Thoracic aorta (tissue), 2 donors: ENCODE results near the gene B4GALT2. TPM values are rescaled to one million over a fixed set of nuclear protein-coding genes. Genes with fewer than 3 reads are reported as not detected.

ENCODE experiments used
- ATAC-seq: fragments of 150-250 bp; one replicate; pipeline ENCODE4 v1.8.0; 2017; ENCODE audit warnings: low read depth; ENCODE audit not compliant: insufficient number of reproducible peaks, low FRiP score
- DNase-seq: peaks from one replicate; pipeline ENCODE4 v3.0.0-alpha.2; 2020; ENCODE audit warnings: low spot score
- H3K27ac ChIP-seq, 2 donors: fragments of 200-600 bp; sonication (generic); 1 replicate in 1 of 2; 2 replicates in 1 of 2; pipeline ENCODE4 v1.5.1; 2016; ENCODE audit warnings: mild to moderate bottlenecking in 2 of 2, moderate library complexity in 2 of 2
- H3K27me3 ChIP-seq: fragments of 200-600 bp; sonication (generic); replicated peaks from 2 replicates; pipeline ENCODE4 v1.6.0; 2016; ENCODE audit warnings: mild to moderate bottlenecking; ENCODE audit not compliant: insufficient read depth
- H3K36me3 ChIP-seq: fragments of 200-600 bp; sonication (generic); one replicate; pipeline ENCODE4 v1.5.1; 2016
- H3K4me1 ChIP-seq, 2 donors: fragments of 200-600 bp; sonication (generic); 1 replicate in 1 of 2; 2 replicates in 1 of 2; pipeline versions ENCODE4 v1.5.1 to v1.6.0; 2016; ENCODE audit warnings: low read depth in 2 of 2, mild to moderate bottlenecking in 1 of 2; ENCODE audit not compliant: control insufficient read depth in 1 of 2
- H3K4me3 ChIP-seq: fragments of 200-600 bp; sonication (generic); 2 replicates; pipeline ENCODE4 v1.5.1; 2016; ENCODE audit warnings: mild to moderate bottlenecking
- H3K9me3 ChIP-seq: fragments of 200-600 bp; sonication (generic); 2 replicates; pipeline ENCODE4 v1.5.1; 2016
- CTCF ChIP-seq: fragments of 200-600 bp; sonication (generic); IDR thresholded peaks from one replicate; pipeline ENCODE4 v1.5.1; 2019; ENCODE audit warnings: antibody characterized with exemption
- total RNA-seq, 2 donors: library from RNA; depleted of rRNA; stranded (reverse); fragments of >200 nt; gene quantifications; one replicate each; pipeline versions ENCODE4 v1.1.0 to v1.2.3, GENCODE V29; 2016

Gene B4GALT2
- total RNA-seq, 2 donors from 2014 or later, result 34.8 to 51.6 TPM

- H3K36me3 ChIP-seq, result no peaks in the 10 kb centered on the region
- no peak overlapping the region for H3K4me3 ChIP-seq
- H3K27ac ChIP-seq, result peak overlapping the region; percentile 66 to 71
- TF ChIP-seq CTCF, result no peak
- H3K27me3 ChIP-seq, result no peaks in the 10 kb centered on the region
- peaks cover 20 to 34% of the 10 kb centered on the region in 2 donors for H3K4me1 ChIP-seq
- H3K9me3 ChIP-seq, result no peaks in the 10 kb centered on the region
- DNase-seq (no peak), ATAC-seq (no peak)
Measured at GRCh38 chr1:44035726-44036408, 56.9 kb downstream of the B4GALT2 start.

- ATAC-seq (peak; percentile 51), DNase-seq (peak; percentile 37)
- H3K4me1 ChIP-seq, result peaks cover 18 to 31% of the 10 kb centered on the region in 2 donors
- H3K36me3 ChIP-seq, result no peaks in the 10 kb centered on the region
- H3K27ac ChIP-seq, result peak overlapping the region; percentile 66 to 71
- TF ChIP-seq CTCF, result peak; percentile 85
- no peaks in the 10 kb centered on the region for H3K27me3 ChIP-seq
- no peak overlapping the region for H3K4me3 ChIP-seq
- no peaks in the 10 kb centered on the region for H3K9me3 ChIP-seq
Measured at GRCh38 chr1:44036409-44037139, 57.6 kb downstream of the B4GALT2 start.

GRCh38 chr1:44037154-44037553, 58.1 kb downstream of the B4GALT2 start:
- peaks cover 13 to 25% of the 10 kb centered on the region in 2 donors for H3K4me1 ChIP-seq
- ATAC-seq, result no peak
- peak overlapping the region in 1 of 2 donors; percentile 71 for H3K27ac ChIP-seq
- no peaks in the 10 kb centered on the region for H3K36me3 ChIP-seq
- no peaks in the 10 kb centered on the region for H3K9me3 ChIP-seq
- H3K27me3 ChIP-seq, result no peaks in the 10 kb centered on the region
- TF ChIP-seq CTCF, result no peak
- no peak for DNase-seq
- no peak overlapping the region for H3K4me3 ChIP-seq

- H3K9me3 ChIP-seq, result no peaks in the 10 kb centered on the region
- H3K27ac ChIP-seq, result no peak overlapping the region
Measured at GRCh38 chr1:44038876-44039657, 60.1 kb downstream of the B4GALT2 start.

More at GRCh38 chr1:44038876-44039657, 60.1 kb downstream of the B4GALT2 start:
- no peak for DNase-seq
- ATAC-seq, result no peak
- no peaks in the 10 kb centered on the region for H3K36me3 ChIP-seq
- no peaks in the 10 kb centered on the region for H3K27me3 ChIP-seq
- H3K4me3 ChIP-seq, result no peak overlapping the region
- TF ChIP-seq CTCF, result no peak
- peaks cover 13 to 25% of the 10 kb centered on the region in 2 donors for H3K4me1 ChIP-seq
